Caco-2 (cell line): ENCODE results near the gene PRKAR1B. TPM values are rescaled to one million over a fixed set of nuclear protein-coding genes. Genes with fewer than 3 reads are reported as not detected.

ENCODE experiments used
- BruUV-seq: library from RNA; stranded (reverse); fragments of 400-500 nt; replicated peaks from 2 replicates; lab custom pipeline; 2021; lab: Mats Ljungman, UMichigan
- CTCF ChIA-PET: fragments of 300-600 bp; sonication (Branson Sonifier 250); formaldehyde crosslinking; loops from one replicate; lab custom pipeline; 2022; ENCODE audit warnings: antibody characterized with exemption; lab: Charles Lee
- POLR2A ChIA-PET: fragments of 300-600 bp; sonication (Branson Sonifier 250); formaldehyde crosslinking; loops from one replicate; lab custom pipeline; 2022; ENCODE audit warnings: antibody characterized with exemption; lab: Charles Lee
- DNase-seq, 2 experiments: peaks; one replicate each; pipeline versions ENCODE4 v3.0.0 to v3.0.0-alpha.2; 2020 to 2022
- H3K27me3 ChIP-seq: replicated peaks from 2 replicates; pipeline ENCODE4 v1.6.0; 2011; ENCODE audit warnings: low read length; ENCODE audit not compliant: control insufficient read depth, insufficient read depth
- H3K36me3 ChIP-seq: 2 replicates; pipeline ENCODE4 v1.5.1; 2011; ENCODE audit warnings: low read length; ENCODE audit not compliant: control insufficient read depth, insufficient read depth
- H3K4me1 ChIP-seq: fragments of 250-450 bp; sonication (Bioruptor Pico); 2 replicates; pipeline ENCODE4 v1.5.1; 2020; ENCODE audit warnings: mild to moderate bottlenecking
- H3K4me3 ChIP-seq: 2 replicates; pipeline ENCODE4 v1.5.1; 2011; ENCODE audit warnings: low read depth, mild to moderate bottlenecking, control low read depth, low read length
- H3K9me3 ChIP-seq: fragments of 250-450 bp; sonication (Bioruptor Pico); 2 replicates; pipeline ENCODE4 v1.5.1; 2020; ENCODE audit warnings: mild to moderate bottlenecking, moderate library complexity
- H3K27ac Mint-ChIP-seq: one replicate; pipeline ENCODE4 v1.8.0; 2022; ENCODE audit warnings: mixed read lengths; ENCODE audit not compliant: unreplicated experiment
- H3K27me3 Mint-ChIP-seq: one replicate; pipeline ENCODE4 v1.8.0; 2022; ENCODE audit warnings: mixed read lengths; ENCODE audit not compliant: insufficient read depth, unreplicated experiment
- H3K36me3 Mint-ChIP-seq: one replicate; pipeline ENCODE4 v1.8.0; 2022; ENCODE audit warnings: mild to moderate bottlenecking, mixed read lengths; ENCODE audit not compliant: insufficient read depth, unreplicated experiment
- H3K4me1 Mint-ChIP-seq: one replicate; pipeline ENCODE4 v1.8.0; 2022; ENCODE audit warnings: low read depth, mixed read lengths; ENCODE audit not compliant: unreplicated experiment
- H3K4me3 Mint-ChIP-seq: one replicate; pipeline ENCODE4 v1.8.0; 2022; ENCODE audit warnings: mild to moderate bottlenecking, moderate library complexity, mixed read lengths; ENCODE audit not compliant: unreplicated experiment
- H3K9me3 Mint-ChIP-seq: one replicate; pipeline ENCODE4 v1.8.0; 2022; ENCODE audit warnings: mixed read lengths; ENCODE audit not compliant: unreplicated experiment
- CTCF ChIP-seq, 2 experiments: fragments of 200-600 bp in 1 of 2; IDR thresholded peaks; 1 replicate in 1 of 2; 2 replicates in 1 of 2; pipeline versions ENCODE4 v1.5.1 to v1.8.0; 2011 to 2022; ENCODE audit warnings: antibody characterized with exemption in 1 of 2, control low read depth in 1 of 2, inconsistent platforms in 1 of 2, low read depth in 1 of 2, low read length in 1 of 2, mild to moderate bottlenecking in 1 of 2, moderate library complexity in 1 of 2; ENCODE audit not compliant: insufficient read depth in 1 of 2, severe bottlenecking in 1 of 2, unreplicated experiment in 1 of 2
- intact Hi-C: fragments of 100-400 bp; cut with micrococcal nuclease; formaldehyde crosslinking; loops from one replicate; pipeline ENCODE4 v1.10.0; 2022; ENCODE audit not compliant: unreplicated experiment
- total RNA-seq: library from RNA; stranded (reverse); gene quantifications from 2 replicates; pipeline ENCODE4 v1.2.3, GENCODE V29; 2022

The PRKAR1B gene
- total RNA-seq, 1 experiment from 2014 or later = 56.6 TPM

- BruUV-seq = no TSS peak
- H3K9me3 Mint-ChIP-seq = no peaks in the 10 kb centered on the region
- CTCF ChIA-PET = no interaction called here
- no peak for TF ChIP-seq CTCF (IDR thresholded peaks at IDR 0.05; ENCODE audit: insufficient read depth in 1 of 2, low read depth in 1 of 2, low read length in 1 of 2, severe bottlenecking in 1 of 2, unreplicated experiment in 1 of 2)
- H3K36me3 ChIP-seq = no peaks in the 10 kb centered on the region; the same call in none of the 2 replicates
- H3K4me1 Mint-ChIP-seq = peaks cover 34% of the 10 kb centered on the region
- H3K27me3 ChIP-seq = no peaks in the 10 kb centered on the region
- H3K27me3 Mint-ChIP-seq = no peaks in the 10 kb centered on the region
- H3K9me3 ChIP-seq = no peaks in the 10 kb centered on the region
- intact Hi-C loops = no loop called here
- H3K4me3 Mint-ChIP-seq = no peak overlapping the region
- POLR2A ChIA-PET = interaction anchor here (0.5 kb wide), 1 partner anchor 155 kb away, joined by 3 read pairs; no protein-coding TSS in a partner anchor
- no peak overlapping the region for H3K4me3 ChIP-seq
- no peak for DNase-seq
- no peak overlapping the region for H3K27ac Mint-ChIP-seq
- H3K4me1 ChIP-seq = peaks cover 31% of the 10 kb centered on the region
- H3K36me3 Mint-ChIP-seq = peaks cover 6% of the 10 kb centered on the region
Measured at GRCh38 chr7:543501-544337, 183.4 kb downstream of the PRKAR1B start.

GRCh38 chr7:542713-543500, 184.2 kb downstream of the PRKAR1B start:
- H3K4me1 ChIP-seq = peaks cover 37% of the 10 kb centered on the region

More at GRCh38 chr7:542713-543500, 184.2 kb downstream of the PRKAR1B start:
- no TSS peak for BruUV-seq
- no peak for TF ChIP-seq CTCF (IDR thresholded peaks at IDR 0.05; ENCODE audit: insufficient read depth in 1 of 2, low read depth in 1 of 2, low read length in 1 of 2, severe bottlenecking in 1 of 2, unreplicated experiment in 1 of 2)
- peaks cover 34% of the 10 kb centered on the region for H3K4me1 Mint-ChIP-seq
- no peak overlapping the region for H3K4me3 Mint-ChIP-seq
- H3K36me3 Mint-ChIP-seq = peaks cover 6% of the 10 kb centered on the region
- ChIA-PET CTCF (no interaction called here), POLR2A (interaction anchor here (0.5 kb wide), 1 partner anchor 154 kb away, joined by 3 read pairs; no protein-coding TSS in a partner anchor)
- intact Hi-C loops = no loop called here
- no peak for DNase-seq
- no peaks in the 10 kb centered on the region for H3K27me3 ChIP-seq
- H3K27ac Mint-ChIP-seq = peak overlapping the region; percentile 28
- H3K4me3 ChIP-seq = no peak overlapping the region
- H3K27me3 Mint-ChIP-seq = no peaks in the 10 kb centered on the region
- H3K9me3 ChIP-seq = no peaks in the 10 kb centered on the region
- no peaks in the 10 kb centered on the region for H3K9me3 Mint-ChIP-seq
- H3K36me3 ChIP-seq = no peaks in the 10 kb centered on the region; the same call in none of the 2 replicates
